ENCODE measurements around the gene CACNA2D1.

DNA sequence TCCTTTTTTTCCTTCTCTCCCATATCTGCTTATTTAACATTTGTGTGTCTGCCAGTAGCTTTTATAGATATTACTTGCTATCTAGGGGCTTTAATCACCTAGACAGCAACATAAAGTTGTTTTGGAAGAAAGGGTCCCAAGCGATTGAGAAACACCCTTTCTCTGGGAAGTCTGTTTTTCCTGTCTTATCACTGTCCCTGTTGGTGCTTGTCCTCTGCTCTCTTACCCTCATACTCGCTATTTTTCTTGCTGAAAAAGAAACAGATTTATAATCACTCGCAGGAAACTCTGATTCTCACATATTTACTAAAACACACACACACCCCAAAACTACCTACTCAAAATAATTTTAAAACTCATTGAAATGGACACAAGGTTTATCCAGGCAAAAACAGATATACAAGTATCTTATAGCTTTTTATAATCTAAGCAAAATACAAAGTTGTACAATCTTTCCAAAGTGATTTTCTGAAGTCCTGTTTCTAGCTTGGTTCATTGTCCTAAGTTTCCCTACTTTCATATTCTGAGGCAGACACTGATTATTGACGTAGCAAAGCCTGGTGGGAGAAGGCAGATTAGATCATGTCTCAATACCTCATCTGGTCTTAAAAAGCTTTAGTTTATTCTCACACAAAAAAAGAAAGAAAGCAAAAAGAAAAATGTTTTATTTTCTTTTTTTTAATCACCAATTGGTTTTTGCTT is 157.3 kb downstream of the CACNA2D1 start:
- TF ChIP-seq CTCF (conservative IDR thresholded peaks at IDR 0.05; ENCODE audit: low read depth, low read length): no peak
- TF ChIP-seq EZH2 (IDR thresholded peaks at IDR 0.05; ENCODE audit: low read length, unreplicated experiment): no peak

All from PC-3 (cell line).